WI38 (cell line): ENCODE measurements around the gene LMX1A.

ENCODE experiments used
- H3K4me3 ChIP-seq: 2 replicates; pipeline ENCODE4 v1.5.1; 2011; ENCODE audit warnings: low read depth, mild to moderate bottlenecking, control low read depth, low read length
- CTCF ChIP-seq: IDR thresholded peaks from 2 replicates; pipeline ENCODE4 v1.5.1; 2012; ENCODE audit warnings: low read depth, mild to moderate bottlenecking, control low read depth, low read length

Gene LMX1A

GRCh38 chr1:165367375-165367993 lies 11.0 kb upstream of the LMX1A start:
- no peak overlapping the region for H3K4me3 ChIP-seq
- TF ChIP-seq CTCF = peak; percentile 89

GRCh38 chr1:165365341-165365740 lies 8.8 kb upstream of the LMX1A start:
- TF ChIP-seq CTCF = no peak
- H3K4me3 ChIP-seq = no peak overlapping the region

GRCh38 chr1:165364568-165365133 lies 8.1 kb upstream of the LMX1A start:
- TF ChIP-seq CTCF = no peak
- no peak overlapping the region for H3K4me3 ChIP-seq

- TF ChIP-seq CTCF = no peak
- no peak overlapping the region for H3K4me3 ChIP-seq
Observed at GRCh38 chr1:165356876-165357275, 361 bp upstream of the LMX1A start.

- no peak overlapping the region for H3K4me3 ChIP-seq
- TF ChIP-seq CTCF = no peak
Observed at GRCh38 chr1:165355139-165355976, 1.2 kb downstream of the LMX1A start.

GRCh38 chr1:165354739-165355138 lies 1.8 kb downstream of the LMX1A start:
- no peak overlapping the region for H3K4me3 ChIP-seq
- TF ChIP-seq CTCF = no peak
